Measurements from ENCODE around the gene TMOD4. TPM values are rescaled to one million over a fixed set of nuclear protein-coding genes. Genes with fewer than 3 reads are reported as not detected.

Gene TMOD4
- total RNA-seq, 1 donor from 2014 or later: 1.1 TPM

GRCh38 chr1:151187205-151187604 lies 11.4 kb upstream of the TMOD4 start:
- H3K9me3 Mint-ChIP-seq: no peaks in the 10 kb centered on the region
- peaks cover 2% of the 10 kb centered on the region for H3K27me3 Mint-ChIP-seq (ENCODE audit: low read depth)
- TF ChIP-seq CTCF (IDR thresholded peaks at IDR 0.05; ENCODE audit: unreplicated experiment): no peak
- H3K27ac Mint-ChIP-seq: no peak overlapping the region
- no peak overlapping the region for H3K4me3 Mint-ChIP-seq
- H3K4me1 Mint-ChIP-seq: peaks cover 19% of the 10 kb centered on the region
- no peak for DNase-seq (ENCODE audit: low spot score in 2 of 2, unreplicated experiment in 2 of 2)
- H3K36me3 Mint-ChIP-seq: peaks cover 27% of the 10 kb centered on the region

- DNase-seq (ENCODE audit: low spot score in 2 of 2, unreplicated experiment in 2 of 2): no peak
- Mint-ChIP-seq H3K4me3 (no peak overlapping the region), H3K4me1 (peaks cover 13% of the 10 kb centered on the region), H3K27me3 (ENCODE audit: low read depth) (no peaks in the 10 kb centered on the region), H3K27ac (no peak overlapping the region), H3K9me3 (no peaks in the 10 kb centered on the region), H3K36me3 (peaks cover 47% of the 10 kb centered on the region)
- no peak for TF ChIP-seq CTCF (IDR thresholded peaks at IDR 0.05; ENCODE audit: unreplicated experiment)
Observed at GRCh38 chr1:151184211-151184610, 8.4 kb upstream of the TMOD4 start.

- no peak for TF ChIP-seq CTCF (IDR thresholded peaks at IDR 0.05; ENCODE audit: unreplicated experiment)
- H3K4me3 Mint-ChIP-seq: no peak overlapping the region
- peaks cover 38% of the 10 kb centered on the region for H3K36me3 Mint-ChIP-seq
- no peaks in the 10 kb centered on the region for H3K9me3 Mint-ChIP-seq
- H3K27me3 Mint-ChIP-seq (ENCODE audit: low read depth): no peaks in the 10 kb centered on the region
- DNase-seq (ENCODE audit: low spot score in 2 of 2, unreplicated experiment in 2 of 2): no peak
- no peaks in the 10 kb centered on the region for H3K4me1 Mint-ChIP-seq
- H3K27ac Mint-ChIP-seq: no peak overlapping the region
Observed at GRCh38 chr1:151176514-151177045, 799 bp upstream of the TMOD4 start.

- no peak for DNase-seq (ENCODE audit: low spot score in 2 of 2, unreplicated experiment in 2 of 2)
- no peak overlapping the region for H3K27ac Mint-ChIP-seq
- H3K36me3 Mint-ChIP-seq: peaks cover 28% of the 10 kb centered on the region
- no peaks in the 10 kb centered on the region for H3K27me3 Mint-ChIP-seq (ENCODE audit: low read depth)
- no peaks in the 10 kb centered on the region for H3K9me3 Mint-ChIP-seq
- no peak for TF ChIP-seq CTCF (IDR thresholded peaks at IDR 0.05; ENCODE audit: unreplicated experiment)
- H3K4me1 Mint-ChIP-seq: no peaks in the 10 kb centered on the region
- H3K4me3 Mint-ChIP-seq: no peak overlapping the region
Observed at GRCh38 chr1:151175041-151175741, 590 bp downstream of the TMOD4 start.

- Mint-ChIP-seq H3K27me3 (ENCODE audit: low read depth) (no peaks in the 10 kb centered on the region), H3K4me3 (no peak overlapping the region), H3K4me1 (peaks cover 6% of the 10 kb centered on the region), H3K9me3 (no peaks in the 10 kb centered on the region), H3K27ac (no peak overlapping the region), H3K36me3 (peaks cover 11% of the 10 kb centered on the region)
- no peak for DNase-seq (ENCODE audit: low spot score in 2 of 2, unreplicated experiment in 2 of 2)
- TF ChIP-seq CTCF (IDR thresholded peaks at IDR 0.05; ENCODE audit: unreplicated experiment): no peak
Observed at GRCh38 chr1:151171190-151171589, 4.6 kb downstream of the TMOD4 start.
